Measurements from ENCODE around the gene UBE3B.
"Not testable (repeated sequence)": the region's sequence is repeated elsewhere in the genome, so short reads cannot be mapped to it uniquely, and the experiment has no call there.

The UBE3B gene

GRCh38 chr12:109477185-109477962, at the start of gene UBE3B, which contains the start of gene KCTD10:
TSS of gene UBE3B (plus strand) at chr12:109477634. CDS start at chr12:109483552, 5,918 bp downstream.
TSS of gene KCTD10 (minus strand) at chr12:109477300. CDS start at chr12:109477262, 38 bp downstream.
- DNase-seq = peak; percentile 63

GRCh38 chr12:109428037-109428629, 49.3 kb upstream of the UBE3B start:
- DNase-seq = peak; percentile 37

- not testable (repeated sequence) for DNase-seq
Measured at GRCh38 chr12:109428804-109429203, 48.6 kb upstream of the UBE3B start.

- no peak for DNase-seq
Measured at GRCh38 chr12:109430244-109430643, 47.2 kb upstream of the UBE3B start.

- DNase-seq = no peak
Measured at GRCh38 chr12:109432431-109432830, 45.0 kb upstream of the UBE3B start.

GRCh38 chr12:109432842-109433304, 44.6 kb upstream of the UBE3B start:
- DNase-seq = peak; percentile 32

- no peak for DNase-seq
Measured at GRCh38 chr12:109433618-109434017, 43.8 kb upstream of the UBE3B start.

GRCh38 chr12:109434582-109434981, 42.9 kb upstream of the UBE3B start:
- no peak for DNase-seq

GRCh38 chr12:109435428-109436187, 41.8 kb upstream of the UBE3B start:
- DNase-seq = no peak

GRCh38 chr12:109436188-109436560, 41.3 kb upstream of the UBE3B start:
- no peak for DNase-seq

- DNase-seq = no peak
Measured at GRCh38 chr12:109439181-109439580, 38.3 kb upstream of the UBE3B start.

GRCh38 chr12:109439951-109440350, 37.5 kb upstream of the UBE3B start:
- DNase-seq = not testable (repeated sequence)

GRCh38 chr12:109440851-109441490, 36.5 kb upstream of the UBE3B start:
- DNase-seq = peak; percentile 68

- peak; percentile 69 for DNase-seq
Measured at GRCh38 chr12:109443794-109444193, 33.6 kb upstream of the UBE3B start.

- DNase-seq = no peak
Measured at GRCh38 chr12:109444259-109444658, 33.2 kb upstream of the UBE3B start.

GRCh38 chr12:109445191-109445609, 32.2 kb upstream of the UBE3B start:
- DNase-seq = no peak

GRCh38 chr12:109446869-109447268, 30.6 kb upstream of the UBE3B start:
- no peak for DNase-seq

GRCh38 chr12:109447482-109447881, 30.0 kb upstream of the UBE3B start:
- DNase-seq = no peak

- DNase-seq = no peak
Measured at GRCh38 chr12:109448272-109448671, 29.2 kb upstream of the UBE3B start.

- DNase-seq = no peak
Measured at GRCh38 chr12:109448707-109449390, 28.6 kb upstream of the UBE3B start.

- DNase-seq = no peak
Measured at GRCh38 chr12:109449845-109450532, 27.4 kb upstream of the UBE3B start.

- DNase-seq = no peak
Measured at GRCh38 chr12:109450980-109451379, 26.5 kb upstream of the UBE3B start.

All from DMS79 (cell line).